Effector memory CD4-positive, alpha-beta T cell (primary cell): ENCODE results near the gene CCDC8.

Experiments
- DNase-seq, 3 donors: peaks; one replicate each; pipeline ENCODE4 v3.0.0-alpha.2; 2020
- H3K27ac ChIP-seq: 2 replicates; pipeline ENCODE4 v1.7.0; 2013; ENCODE audit warnings: mild to moderate bottlenecking, low read length, moderate library complexity; ENCODE audit not compliant: insufficient read depth, poor library complexity, severe bottlenecking
- H3K27me3 ChIP-seq: replicated peaks from 2 replicates; pipeline ENCODE4 v1.7.0; 2013; ENCODE audit warnings: mild to moderate bottlenecking, low read length; ENCODE audit not compliant: insufficient read depth, control insufficient read depth, poor library complexity, severe bottlenecking
- H3K36me3 ChIP-seq: 2 replicates; pipeline ENCODE4 v1.7.0; 2013; ENCODE audit warnings: mild to moderate bottlenecking, low read length, moderate library complexity; ENCODE audit not compliant: control insufficient read depth, insufficient read depth
- H3K4me1 ChIP-seq: 2 replicates; pipeline ENCODE4 v1.7.0; 2013; ENCODE audit warnings: low read length, mild to moderate bottlenecking; ENCODE audit not compliant: control insufficient read depth, insufficient read depth, poor library complexity, severe bottlenecking
- H3K4me3 ChIP-seq: 2 replicates; pipeline ENCODE4 v1.7.0; 2013; ENCODE audit warnings: low read length, low read depth, mild to moderate bottlenecking; ENCODE audit not compliant: insufficient read depth, poor library complexity, severe bottlenecking
- H3K9me3 ChIP-seq: 2 replicates; pipeline ENCODE4 v1.7.0; 2013; ENCODE audit warnings: mild to moderate bottlenecking, low read length, moderate library complexity; ENCODE audit not compliant: control insufficient read depth

The CCDC8 gene

DNA sequence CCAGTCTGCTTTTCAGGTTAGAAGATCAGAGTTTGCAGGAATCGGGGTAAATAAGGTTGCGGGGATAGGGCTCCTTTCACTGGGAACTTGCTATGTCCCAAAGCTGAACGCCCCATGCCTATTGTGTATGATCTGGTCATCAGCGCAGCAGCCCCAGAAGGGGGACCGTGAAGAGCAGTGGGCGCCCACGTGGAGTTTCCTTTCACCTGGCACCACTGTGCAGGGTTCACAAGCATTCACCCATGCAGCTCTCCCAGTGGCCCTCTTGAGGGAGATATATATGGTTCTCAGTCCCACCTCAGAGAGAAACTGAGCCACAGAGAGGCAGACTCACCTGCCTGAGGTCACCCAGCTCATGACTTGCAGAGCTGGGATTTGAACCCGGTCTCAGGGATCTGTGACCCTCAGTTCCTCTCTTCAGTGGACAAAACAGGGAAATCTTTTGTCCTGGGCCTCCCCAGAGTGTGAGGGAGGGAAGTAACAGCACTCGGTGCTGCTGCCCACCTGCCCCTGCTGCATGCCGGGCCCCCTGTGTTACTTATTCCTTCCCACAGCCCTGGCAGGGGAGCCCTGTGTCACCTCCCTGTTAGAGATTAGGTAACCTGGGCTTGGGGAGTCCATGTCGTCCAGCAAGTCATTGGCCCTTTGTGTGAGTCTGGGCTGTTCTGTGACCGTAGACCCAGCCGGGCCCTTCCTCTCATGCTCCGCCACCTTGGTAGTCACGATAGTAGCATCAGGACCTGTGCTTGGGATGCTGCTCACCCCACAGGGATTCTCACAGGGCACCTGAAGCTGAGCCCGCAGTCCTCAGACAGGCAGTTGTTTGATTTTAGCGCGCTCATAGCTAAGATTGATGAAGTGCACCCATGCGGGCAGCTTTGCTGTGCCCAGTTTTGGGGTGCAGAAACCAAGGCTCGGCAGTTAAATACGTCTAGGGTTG lies 38.6 kb downstream of the CCDC8 start:
- Histone ChIP-seq H3K27me3 (no peaks in the 10 kb centered on the region), H3K4me1 (no peaks in the 10 kb centered on the region), H3K36me3 (peaks cover 38% of the 10 kb centered on the region), H3K27ac (no peak overlapping the region), H3K9me3 (no peaks in the 10 kb centered on the region), H3K4me3 (no peak overlapping the region)
- DNase-seq: no peak

DNA sequence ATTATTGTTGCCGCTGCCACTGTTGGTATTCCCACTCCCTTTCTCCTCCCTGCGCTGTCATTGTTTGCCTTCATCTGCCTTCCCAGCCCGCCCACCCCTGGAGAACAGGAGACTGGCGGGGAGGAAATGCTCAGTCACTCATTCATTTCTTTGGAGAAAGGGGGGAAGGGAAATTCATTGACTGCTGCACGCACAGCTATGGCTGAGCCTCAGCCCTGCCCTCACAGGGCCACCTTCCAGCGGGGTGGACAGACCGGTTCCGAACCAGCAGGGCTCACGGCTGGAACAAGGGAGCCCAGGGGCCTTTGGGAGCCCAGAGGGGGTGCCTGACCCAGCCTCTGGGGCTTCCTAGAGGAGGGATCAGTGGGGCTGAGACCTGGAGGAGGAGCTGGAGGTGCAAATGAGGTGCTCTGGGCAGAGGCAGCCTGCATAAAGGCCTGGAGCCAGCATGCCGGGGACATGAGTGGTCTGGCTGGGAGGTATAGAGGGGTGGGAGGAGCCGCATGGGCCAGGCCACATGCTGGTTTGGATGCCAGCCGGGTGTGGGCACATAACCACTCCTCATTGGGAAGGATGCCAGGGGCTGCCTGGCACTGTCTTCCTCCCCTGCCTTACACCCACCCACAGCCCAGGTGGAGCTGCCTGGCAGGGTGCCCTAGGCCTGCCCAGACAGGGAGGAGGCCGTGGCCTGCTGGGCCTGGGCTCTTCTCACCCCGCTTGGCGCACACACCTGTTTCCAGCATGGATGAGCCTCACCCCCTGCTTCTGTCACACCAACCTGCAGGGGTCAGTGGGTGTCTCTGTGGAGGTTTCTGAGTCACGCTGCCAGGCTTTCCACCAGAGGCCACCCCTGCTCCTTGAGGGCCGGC lies 39.6 kb downstream of the CCDC8 start:
- Histone ChIP-seq H3K9me3 (no peaks in the 10 kb centered on the region), H3K27ac (no peak overlapping the region), H3K36me3 (peaks cover 29% of the 10 kb centered on the region), H3K27me3 (no peaks in the 10 kb centered on the region), H3K4me3 (no peak overlapping the region), H3K4me1 (no peaks in the 10 kb centered on the region)
- no peak for DNase-seq

DNA sequence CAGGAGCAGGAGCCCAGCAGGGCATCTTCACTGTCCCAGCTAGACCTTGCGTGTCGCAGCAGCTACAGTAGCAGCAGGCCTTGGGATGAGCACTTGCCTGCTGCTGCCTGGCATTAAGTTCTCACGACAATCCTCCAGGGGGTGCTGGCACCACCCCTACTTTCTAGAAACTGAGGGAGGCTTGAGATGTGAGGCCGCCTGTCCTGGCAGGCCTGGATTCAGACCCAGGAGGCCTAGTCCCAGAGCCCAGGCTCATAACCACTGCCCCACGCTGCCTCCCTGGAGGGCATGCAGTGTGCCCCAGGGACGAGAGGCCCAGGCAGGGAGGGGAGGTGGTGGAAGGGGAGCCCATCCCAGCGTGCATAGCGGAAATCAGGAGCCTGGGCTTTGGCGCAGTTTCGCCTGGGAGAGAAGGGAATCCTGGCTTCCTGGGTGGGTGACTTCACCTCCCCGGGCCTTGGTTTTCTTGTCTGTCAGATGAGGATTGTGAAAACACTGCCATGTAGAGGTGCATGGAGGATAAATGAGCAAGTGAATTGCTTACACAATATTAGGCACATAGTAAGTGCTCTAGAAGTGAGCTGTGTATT lies 40.4 kb downstream of the CCDC8 start:
- H3K4me3 ChIP-seq: no peak overlapping the region
- no peak overlapping the region for H3K27ac ChIP-seq
- no peaks in the 10 kb centered on the region for H3K9me3 ChIP-seq
- no peak for DNase-seq
- H3K27me3 ChIP-seq: no peaks in the 10 kb centered on the region
- H3K4me1 ChIP-seq: no peaks in the 10 kb centered on the region
- H3K36me3 ChIP-seq: peaks cover 22% of the 10 kb centered on the region

DNA sequence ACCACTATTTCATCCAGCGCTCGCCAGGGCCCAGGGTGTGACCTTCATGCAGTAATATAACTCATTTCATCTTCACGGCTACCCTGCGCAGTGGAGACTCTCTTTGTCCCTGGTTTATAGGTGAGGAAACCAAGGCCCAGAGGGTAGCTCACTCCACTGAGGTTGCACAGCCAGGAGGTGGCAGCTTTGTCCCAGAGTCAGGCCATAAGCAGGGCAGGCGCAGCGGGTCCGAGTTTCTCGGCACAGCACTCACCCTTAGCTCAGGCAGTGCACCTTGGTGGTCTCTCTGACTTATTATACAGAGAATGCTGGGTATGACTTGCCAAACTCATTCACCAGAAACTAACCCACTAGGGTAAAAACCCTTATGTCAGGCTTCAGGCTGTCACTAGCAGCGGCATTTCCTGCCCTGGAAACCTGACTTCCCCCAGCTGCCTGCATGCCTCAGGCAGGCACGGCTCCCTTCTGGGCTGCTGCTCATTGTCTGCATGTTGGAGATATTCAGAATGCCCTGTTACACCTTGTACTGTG lies 41.9 kb downstream of the CCDC8 start:
- Histone ChIP-seq H3K4me3 (no peak overlapping the region), H3K9me3 (no peaks in the 10 kb centered on the region), H3K27ac (no peak overlapping the region), H3K36me3 (peaks cover 15% of the 10 kb centered on the region), H3K4me1 (no peaks in the 10 kb centered on the region), H3K27me3 (no peaks in the 10 kb centered on the region)
- DNase-seq: no peak

DNA sequence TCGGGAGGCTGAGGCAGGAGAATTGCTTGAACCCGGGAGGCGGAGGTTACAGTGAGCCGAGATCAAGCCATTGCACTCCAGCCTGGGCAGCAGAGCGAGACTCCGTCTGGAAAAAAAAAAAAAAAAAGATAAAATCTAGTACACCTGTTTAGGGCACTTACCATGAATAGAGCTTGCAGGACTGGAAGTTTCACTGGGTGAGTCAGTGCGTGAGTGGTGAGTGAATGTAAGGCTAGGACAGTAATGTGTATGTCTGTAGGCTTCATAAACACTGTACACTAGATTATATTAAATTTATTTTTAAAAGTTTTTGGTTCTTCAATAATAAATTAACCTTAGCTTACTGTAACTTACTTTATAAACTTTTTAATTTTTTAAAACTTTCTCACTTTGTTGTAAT lies 43.5 kb downstream of the CCDC8 start:
- Histone ChIP-seq H3K4me1 (no peaks in the 10 kb centered on the region), H3K27ac (no peak overlapping the region), H3K9me3 (no peaks in the 10 kb centered on the region), H3K36me3 (peaks cover 12% of the 10 kb centered on the region), H3K4me3 (no peak overlapping the region), H3K27me3 (no peaks in the 10 kb centered on the region)
- no peak for DNase-seq

DNA sequence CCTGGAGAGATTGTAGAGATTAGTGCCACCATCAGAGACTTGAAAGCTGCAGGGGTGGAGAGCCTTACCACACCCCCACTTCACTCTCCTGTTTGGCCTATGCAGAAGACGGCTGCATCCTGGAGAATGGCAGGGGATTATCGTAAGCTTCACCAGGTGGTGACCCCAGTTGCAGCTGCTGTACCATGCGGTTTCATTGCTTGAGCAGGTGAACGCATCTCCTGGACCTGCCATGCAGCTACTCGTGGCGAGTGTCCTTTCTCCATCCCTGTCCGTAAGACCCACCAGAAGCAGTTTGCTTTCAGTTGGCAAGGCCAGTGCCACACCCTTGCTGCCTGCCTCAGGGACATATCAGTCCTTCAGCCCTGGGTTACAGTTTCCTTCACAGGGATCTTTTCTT lies 45.2 kb downstream of the CCDC8 start:
- Histone ChIP-seq H3K4me1 (no peaks in the 10 kb centered on the region), H3K9me3 (no peaks in the 10 kb centered on the region), H3K36me3 (peaks cover 18% of the 10 kb centered on the region), H3K4me3 (no peak overlapping the region), H3K27me3 (no peaks in the 10 kb centered on the region), H3K27ac (no peak overlapping the region)
- DNase-seq: no peak

DNA sequence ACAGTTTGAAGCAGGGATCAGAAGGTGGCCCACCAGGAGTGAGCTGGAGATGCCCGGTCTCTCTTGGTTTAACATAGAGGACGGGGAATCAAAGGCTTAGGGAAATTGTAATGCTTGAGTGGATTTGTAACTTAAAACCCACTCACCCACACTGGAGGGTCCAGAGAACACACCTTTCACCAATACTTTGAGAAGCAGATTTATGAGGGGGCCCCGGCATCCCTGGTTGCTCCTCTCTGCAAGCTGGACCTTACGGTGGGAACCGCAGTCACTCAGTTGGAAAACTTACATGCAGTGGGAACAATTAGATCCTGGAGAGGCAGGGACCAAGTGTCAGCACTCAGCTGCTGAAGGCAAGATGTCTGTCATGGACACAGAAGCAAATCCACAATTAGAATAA lies 45.9 kb downstream of the CCDC8 start:
- no peaks in the 10 kb centered on the region for H3K27me3 ChIP-seq
- peaks cover 18% of the 10 kb centered on the region for H3K36me3 ChIP-seq
- DNase-seq: no peak

DNA sequence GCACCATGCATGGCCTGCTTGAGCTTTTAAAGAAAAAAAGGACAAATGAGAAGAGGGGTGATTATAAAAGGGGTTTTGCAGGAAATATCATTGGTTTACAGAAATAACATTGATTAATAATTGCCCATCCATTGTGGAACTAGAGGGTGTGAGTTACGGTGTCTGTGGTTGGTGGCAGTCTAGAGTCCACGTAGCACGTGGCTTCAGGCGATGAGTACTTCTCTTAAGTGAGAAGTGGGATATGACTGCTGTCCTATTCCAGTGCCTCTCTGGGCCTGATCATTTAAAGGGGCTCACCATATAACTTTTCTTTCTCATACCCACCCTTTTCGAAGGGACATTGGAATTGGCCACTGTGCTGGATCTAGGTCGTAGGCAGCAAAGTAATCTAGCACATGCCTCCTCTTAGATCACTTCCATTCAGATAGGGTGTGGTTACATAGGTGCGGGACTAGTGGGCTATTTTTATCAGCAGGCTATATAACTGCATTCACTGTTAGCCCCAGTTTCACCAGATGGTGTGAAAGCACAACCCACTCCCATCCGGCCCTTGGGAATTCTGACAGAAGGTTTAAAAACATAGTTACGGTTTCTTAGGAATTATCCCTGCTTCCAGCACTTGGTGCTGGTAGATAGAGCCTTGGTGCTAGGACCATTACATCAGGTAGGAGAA lies 46.6 kb downstream of the CCDC8 start:
- H3K36me3 ChIP-seq: peaks cover 18% of the 10 kb centered on the region
- H3K4me3 ChIP-seq: no peak overlapping the region
- no peaks in the 10 kb centered on the region for H3K9me3 ChIP-seq
- no peaks in the 10 kb centered on the region for H3K27me3 ChIP-seq
- peaks cover 3% of the 10 kb centered on the region for H3K4me1 ChIP-seq
- no peak for DNase-seq
- no peak overlapping the region for H3K27ac ChIP-seq

More for the DNA sequence above, 45.9 kb downstream of the CCDC8 start:
- H3K4me1 ChIP-seq: no peaks in the 10 kb centered on the region
- no peaks in the 10 kb centered on the region for H3K9me3 ChIP-seq
- no peak overlapping the region for H3K27ac ChIP-seq
- no peak overlapping the region for H3K4me3 ChIP-seq

DNA sequence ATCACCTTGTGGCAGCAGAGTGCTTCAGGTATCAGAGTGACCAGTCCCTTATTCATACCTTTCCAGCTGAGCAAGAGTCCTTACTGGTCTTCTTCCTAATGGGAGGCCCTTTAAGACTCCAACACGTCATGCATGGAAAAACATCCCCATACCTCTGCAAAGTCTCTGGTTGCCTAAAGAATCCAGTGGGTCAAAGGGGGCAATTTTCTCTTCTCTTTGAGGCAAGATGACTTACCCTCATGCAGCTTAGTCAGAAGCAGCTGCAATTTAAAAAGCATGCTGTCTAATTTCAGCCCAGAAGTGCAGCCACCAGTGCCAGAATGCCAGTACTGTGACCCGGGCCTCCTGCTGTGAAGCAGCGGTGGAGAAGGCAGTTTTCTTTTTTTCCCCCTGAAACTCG lies 47.8 kb downstream of the CCDC8 start:
- Histone ChIP-seq H3K4me3 (no peak overlapping the region), H3K36me3 (peaks cover 18% of the 10 kb centered on the region), H3K27ac (no peak overlapping the region), H3K9me3 (no peaks in the 10 kb centered on the region), H3K27me3 (no peaks in the 10 kb centered on the region), H3K4me1 (peaks cover 6% of the 10 kb centered on the region)
- DNase-seq: no peak
